Cardiac muscle cell (in vitro differentiated cells and primary cell): ENCODE results near the gene TSSC4. TPM values are rescaled to one million over a fixed set of nuclear protein-coding genes. Genes with fewer than 3 reads are reported as not detected.

Experiments
- DNase-seq, 2 donors: peaks; one replicate each; pipeline versions ENCODE4 v3.0.0 to v3.0.0-alpha.2; 2010 to 2017; ENCODE audit warnings: low read depth in 1 of 2, low spot score in 1 of 2
- H3K27ac ChIP-seq: fragments of 200-600 bp; sonication (generic); 2 replicates; pipeline ENCODE4 v1.5.1; 2016
- H3K27me3 ChIP-seq: fragments of 200-600 bp; sonication (generic); 2 replicates; pipeline ENCODE4 v1.6.0; 2016; ENCODE audit warnings: control low read depth
- H3K36me3 ChIP-seq: fragments of 200-600 bp; sonication (generic); 2 replicates; pipeline ENCODE4 v1.5.1; 2016; ENCODE audit warnings: control low read depth
- H3K4me1 ChIP-seq: fragments of 200-600 bp; sonication (generic); 2 replicates; pipeline ENCODE4 v1.8.1; 2017; ENCODE audit warnings: low read depth, mild to moderate bottlenecking, mixed run types
- H3K4me3 ChIP-seq: fragments of 200-600 bp; sonication (generic); 2 replicates; pipeline ENCODE4 v1.5.1; 2016; ENCODE audit warnings: mild to moderate bottlenecking
- H3K9me3 ChIP-seq: fragments of 200-600 bp; sonication (generic); 2 replicates; pipeline ENCODE4 v1.5.1; 2017; ENCODE audit warnings: low read depth, mild to moderate bottlenecking, control low read depth
- polyA plus RNA-seq: library from polyadenylated mRNA; unstranded; fragments of >200 nt; fragmentation: Nextera tagmentation; extraction: Ambion mirVana; gene quantifications from 2 replicates; pipeline ENCODE4 v1.2.1, GENCODE V29; 2016
- total RNA-seq: library from RNA; depleted of rRNA; stranded (reverse); fragments of >200 nt; gene quantifications from 2 replicates; pipeline ENCODE4 v1.2.3, GENCODE V29; 2016
- TF ChIP-seq, protein P1 (sequence below): IDR thresholded peaks from 2 replicates; pipeline ENCODE4 v1.5.1; 2012; ENCODE audit warnings: low read depth, mild to moderate bottlenecking, low read length

The TSSC4 gene
- total and polyA plus RNA-seq, 2 experiments from 2014 or later, result 61.4 to 94.8 TPM

DNA sequence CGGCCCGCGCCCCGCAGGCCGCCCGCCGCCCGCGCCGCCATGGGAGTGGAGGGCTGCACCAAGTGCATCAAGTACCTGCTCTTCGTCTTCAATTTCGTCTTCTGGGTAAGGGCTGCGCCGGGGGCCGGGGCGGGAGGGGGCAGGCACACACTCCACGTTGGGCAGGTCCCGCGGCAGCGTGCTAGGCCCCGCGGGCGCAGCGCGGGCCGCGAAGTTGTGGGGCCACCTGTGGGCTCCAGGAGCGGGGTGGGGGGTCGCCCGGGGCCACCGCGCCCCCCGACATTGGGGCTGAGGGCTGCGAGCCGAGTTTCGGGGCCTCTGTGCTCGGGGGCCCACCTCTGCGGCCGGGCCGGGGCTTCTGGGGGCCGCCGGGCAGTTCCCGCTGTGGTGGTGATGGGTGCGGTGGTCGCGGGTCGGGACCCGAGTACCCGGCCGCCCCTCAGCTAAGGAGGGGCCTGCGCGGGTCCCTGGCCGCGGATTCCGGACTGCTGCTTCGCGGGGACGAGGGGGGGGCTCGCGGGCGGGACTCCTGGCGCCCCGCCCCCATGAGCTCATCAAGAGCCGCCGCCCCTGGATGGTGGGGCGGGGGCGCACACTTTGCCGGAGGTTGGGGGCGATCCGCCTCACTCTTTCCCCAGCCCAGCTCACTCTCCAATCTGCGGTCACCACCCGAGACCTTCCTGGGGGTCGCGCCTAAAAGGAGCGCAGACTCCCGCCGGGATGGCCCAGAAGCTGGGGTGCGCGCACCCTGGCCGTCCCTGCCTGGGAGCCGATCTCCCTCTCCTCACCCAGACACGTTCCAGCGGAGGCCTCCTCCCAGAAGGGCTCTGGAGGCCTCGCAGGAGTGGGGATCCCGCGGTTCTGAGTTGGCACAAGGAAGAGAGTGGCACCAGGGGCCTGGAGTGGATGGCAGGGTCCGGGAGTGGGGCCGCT, 22.8 kb upstream of the TSSC4 start:
- H3K4me3 ChIP-seq, result peak overlapping the region; percentile 100
- H3K4me1 ChIP-seq, result peaks cover 25% of the 10 kb centered on the region
- H3K27ac ChIP-seq, result peak overlapping the region; percentile 69
- TF ChIP-seq, protein P1, sequence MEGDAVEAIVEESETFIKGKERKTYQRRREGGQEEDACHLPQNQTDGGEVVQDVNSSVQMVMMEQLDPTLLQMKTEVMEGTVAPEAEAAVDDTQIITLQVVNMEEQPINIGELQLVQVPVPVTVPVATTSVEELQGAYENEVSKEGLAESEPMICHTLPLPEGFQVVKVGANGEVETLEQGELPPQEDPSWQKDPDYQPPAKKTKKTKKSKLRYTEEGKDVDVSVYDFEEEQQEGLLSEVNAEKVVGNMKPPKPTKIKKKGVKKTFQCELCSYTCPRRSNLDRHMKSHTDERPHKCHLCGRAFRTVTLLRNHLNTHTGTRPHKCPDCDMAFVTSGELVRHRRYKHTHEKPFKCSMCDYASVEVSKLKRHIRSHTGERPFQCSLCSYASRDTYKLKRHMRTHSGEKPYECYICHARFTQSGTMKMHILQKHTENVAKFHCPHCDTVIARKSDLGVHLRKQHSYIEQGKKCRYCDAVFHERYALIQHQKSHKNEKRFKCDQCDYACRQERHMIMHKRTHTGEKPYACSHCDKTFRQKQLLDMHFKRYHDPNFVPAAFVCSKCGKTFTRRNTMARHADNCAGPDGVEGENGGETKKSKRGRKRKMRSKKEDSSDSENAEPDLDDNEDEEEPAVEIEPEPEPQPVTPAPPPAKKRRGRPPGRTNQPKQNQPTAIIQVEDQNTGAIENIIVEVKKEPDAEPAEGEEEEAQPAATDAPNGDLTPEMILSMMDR, result no peak
- no peaks in the 10 kb centered on the region for H3K27me3 ChIP-seq
- DNase-seq, result peak; percentile 51 to 68
- no peaks in the 10 kb centered on the region for H3K9me3 ChIP-seq
- no peaks in the 10 kb centered on the region for H3K36me3 ChIP-seq

- peak in 1 of 2 donors; percentile 60 for DNase-seq
- no peaks in the 10 kb centered on the region for H3K36me3 ChIP-seq
- no peak overlapping the region for H3K27ac ChIP-seq
- TF ChIP-seq, protein P1, result no peak
- no peaks in the 10 kb centered on the region for H3K9me3 ChIP-seq
- H3K4me1 ChIP-seq, result peaks cover 29% of the 10 kb centered on the region
- H3K27me3 ChIP-seq, result no peaks in the 10 kb centered on the region
- H3K4me3 ChIP-seq, result peak overlapping the region; percentile 100
Observed at GRCh38 chr11:2378527-2379210, 21.9 kb upstream of the TSSC4 start.

DNA sequence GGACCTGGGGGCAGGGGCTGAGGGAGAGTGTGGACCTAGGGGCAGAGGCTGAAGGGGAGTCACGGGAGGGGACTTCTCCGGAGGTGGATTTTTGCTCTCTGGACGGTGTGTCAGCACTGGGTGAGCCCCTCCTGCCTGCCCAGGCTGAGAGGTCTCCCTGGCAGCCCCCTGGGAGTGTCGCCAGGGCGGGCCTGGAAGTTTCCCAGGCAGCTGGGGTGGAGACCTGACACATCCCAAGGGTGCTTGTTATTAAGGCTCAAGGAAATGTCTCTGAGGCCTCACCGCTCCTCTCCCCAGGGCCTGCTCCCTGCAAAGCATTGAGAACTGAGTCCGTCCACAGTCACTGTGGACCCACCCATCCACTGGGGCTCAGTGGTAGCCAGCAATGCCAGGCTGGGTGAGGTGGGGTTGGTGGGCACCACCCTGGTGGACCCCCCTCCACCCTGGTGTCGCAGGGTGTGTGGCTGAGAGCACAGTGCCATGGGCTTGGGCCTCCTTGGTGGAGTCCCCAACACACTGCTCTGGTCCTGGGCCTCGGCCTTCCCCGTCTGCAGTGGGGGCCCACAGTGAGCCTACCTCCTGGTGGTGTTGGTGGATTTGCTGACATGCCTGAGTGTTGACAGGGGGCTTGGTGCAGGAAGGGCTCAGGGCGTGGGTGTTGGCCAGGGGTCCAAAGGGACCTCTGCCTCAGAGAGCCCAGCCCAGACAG, 20.9 kb upstream of the TSSC4 start:
- Histone ChIP-seq H3K4me1 (peaks cover 22% of the 10 kb centered on the region), H3K36me3 (no peaks in the 10 kb centered on the region), H3K27ac (peak overlapping the region; percentile 14), H3K27me3 (no peaks in the 10 kb centered on the region), H3K4me3 (no peak overlapping the region), H3K9me3 (no peaks in the 10 kb centered on the region)
- TF ChIP-seq, protein P1, result no peak
- DNase-seq, result no peak

DNA sequence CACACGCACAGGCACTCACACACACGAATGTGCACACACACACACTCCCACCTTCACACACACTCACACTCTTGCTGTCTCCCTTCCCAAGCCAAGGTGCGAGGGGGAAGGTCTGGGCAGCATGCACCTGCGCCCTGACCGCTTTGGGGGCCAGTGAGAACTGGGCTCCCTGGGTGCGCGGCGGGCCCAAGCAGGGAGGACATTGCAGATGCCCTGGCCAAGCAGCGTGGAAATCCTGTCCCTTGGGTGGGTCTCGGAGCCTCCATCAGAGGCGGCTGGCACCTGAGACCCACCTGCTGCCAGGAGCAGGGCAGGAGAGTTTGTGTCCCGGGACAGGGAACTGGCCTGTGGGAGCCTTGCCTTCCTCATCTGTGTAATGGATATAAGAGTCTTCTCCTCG, 20.2 kb upstream of the TSSC4 start:
- no peaks in the 10 kb centered on the region for H3K27me3 ChIP-seq
- TF ChIP-seq, protein P1, result no peak
- peaks cover 22% of the 10 kb centered on the region for H3K4me1 ChIP-seq
- no peaks in the 10 kb centered on the region for H3K36me3 ChIP-seq
- no peaks in the 10 kb centered on the region for H3K9me3 ChIP-seq
- H3K27ac ChIP-seq, result no peak overlapping the region
- H3K4me3 ChIP-seq, result no peak overlapping the region
- no peak for DNase-seq

GRCh38 chr11:2380807-2381350, 19.7 kb upstream of the TSSC4 start:
- Histone ChIP-seq H3K27me3 (no peaks in the 10 kb centered on the region), H3K27ac (no peak overlapping the region), H3K4me1 (peaks cover 22% of the 10 kb centered on the region), H3K9me3 (no peaks in the 10 kb centered on the region), H3K36me3 (no peaks in the 10 kb centered on the region), H3K4me3 (no peak overlapping the region)
- peak in 1 of 2 donors; percentile 79 for DNase-seq
- TF ChIP-seq, protein P1, result no peak
